ENCODE data around the gene XIRP2.

- TF ChIP-seq CTCF (IDR thresholded peaks at IDR 0.05) (no peak), POLR2A (IDR thresholded peaks at IDR 0.05) (no peak)
These were observed 9.4 kb downstream of the XIRP2 start for GRCh38 chr2:166897666-166898065.

All from body of pancreas (tissue), 4 donors.